ENCODE results near the gene AGK.

DNA sequence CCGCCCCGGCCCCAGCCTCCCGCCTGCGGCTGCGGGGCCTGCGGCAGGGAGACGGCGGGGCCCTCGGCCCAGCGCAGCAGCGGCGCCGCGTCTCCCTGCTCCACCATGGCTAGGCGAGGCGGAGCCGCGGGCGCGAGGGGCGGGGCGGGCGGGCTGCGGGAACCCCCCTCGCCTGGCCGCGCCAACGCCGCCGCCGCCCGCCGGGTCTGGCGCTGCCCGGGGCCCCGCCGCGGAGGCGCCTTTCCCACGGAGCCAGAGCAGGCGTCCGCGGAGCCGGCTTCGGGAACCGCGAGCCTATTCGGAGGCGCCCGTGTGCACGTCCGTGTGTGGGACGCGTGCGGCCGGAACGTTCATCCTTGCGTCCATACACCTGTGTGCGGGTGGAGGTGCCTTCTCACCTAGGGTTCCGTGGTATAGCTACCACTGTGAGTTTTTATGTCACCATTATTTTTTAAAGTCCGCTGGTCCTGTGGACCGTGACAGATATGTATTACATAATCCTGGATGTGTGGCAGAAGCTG lies 150.9 kb downstream of the AGK start, which contains the start of gene DENND11:
- TF ChIP-seq, protein P1, sequence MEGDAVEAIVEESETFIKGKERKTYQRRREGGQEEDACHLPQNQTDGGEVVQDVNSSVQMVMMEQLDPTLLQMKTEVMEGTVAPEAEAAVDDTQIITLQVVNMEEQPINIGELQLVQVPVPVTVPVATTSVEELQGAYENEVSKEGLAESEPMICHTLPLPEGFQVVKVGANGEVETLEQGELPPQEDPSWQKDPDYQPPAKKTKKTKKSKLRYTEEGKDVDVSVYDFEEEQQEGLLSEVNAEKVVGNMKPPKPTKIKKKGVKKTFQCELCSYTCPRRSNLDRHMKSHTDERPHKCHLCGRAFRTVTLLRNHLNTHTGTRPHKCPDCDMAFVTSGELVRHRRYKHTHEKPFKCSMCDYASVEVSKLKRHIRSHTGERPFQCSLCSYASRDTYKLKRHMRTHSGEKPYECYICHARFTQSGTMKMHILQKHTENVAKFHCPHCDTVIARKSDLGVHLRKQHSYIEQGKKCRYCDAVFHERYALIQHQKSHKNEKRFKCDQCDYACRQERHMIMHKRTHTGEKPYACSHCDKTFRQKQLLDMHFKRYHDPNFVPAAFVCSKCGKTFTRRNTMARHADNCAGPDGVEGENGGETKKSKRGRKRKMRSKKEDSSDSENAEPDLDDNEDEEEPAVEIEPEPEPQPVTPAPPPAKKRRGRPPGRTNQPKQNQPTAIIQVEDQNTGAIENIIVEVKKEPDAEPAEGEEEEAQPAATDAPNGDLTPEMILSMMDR (IDR thresholded peaks at IDR 0.05; ENCODE audit: insufficient read depth, low read length, poor library complexity, severe bottlenecking): no peak
- no peak for TF ChIP-seq EZH2phosphoT487 (conservative IDR thresholded peaks at IDR 0.05; ENCODE audit: low read length)

All from SU-DHL-6 (cell line).